Muscle layer of duodenum (tissue), 2 donors: ENCODE data around the gene RIOK1.

Source experiments
- H3K27ac ChIP-seq: one replicate; pipeline ENCODE4 v1.7.0; 2013; ENCODE audit warnings: mild to moderate bottlenecking, low read length
- H3K27me3 ChIP-seq: one replicate; pipeline ENCODE4 v1.7.0; 2013; ENCODE audit warnings: low read depth, mild to moderate bottlenecking, control low read depth, low read length
- H3K36me3 ChIP-seq, 2 donors: one replicate each; pipeline ENCODE4 v1.7.0; 2013; ENCODE audit warnings: low read length in 2 of 2, control low read depth in 1 of 2, mild to moderate bottlenecking in 1 of 2; ENCODE audit not compliant: insufficient read depth in 2 of 2, control insufficient read depth in 1 of 2
- H3K4me1 ChIP-seq, 2 donors: one replicate each; pipeline ENCODE4 v1.7.0; 2013; ENCODE audit warnings: low read length in 2 of 2, mild to moderate bottlenecking in 2 of 2, control low read depth in 1 of 2, moderate library complexity in 1 of 2; ENCODE audit not compliant: insufficient read depth in 2 of 2, control insufficient read depth in 1 of 2
- H3K4me3 ChIP-seq, 2 donors: one replicate each; pipeline ENCODE4 v1.7.0; 2013; ENCODE audit warnings: low read length in 2 of 2, low read depth in 1 of 2, mild to moderate bottlenecking in 1 of 2
- H3K9me3 ChIP-seq, 2 donors: one replicate each; pipeline ENCODE4 v1.7.0; 2013; ENCODE audit warnings: low read length in 2 of 2, control low read depth in 1 of 2, mild to moderate bottlenecking in 1 of 2; ENCODE audit not compliant: control insufficient read depth in 1 of 2
- donor health status: healthy.

RIOK1 gene

DNA sequence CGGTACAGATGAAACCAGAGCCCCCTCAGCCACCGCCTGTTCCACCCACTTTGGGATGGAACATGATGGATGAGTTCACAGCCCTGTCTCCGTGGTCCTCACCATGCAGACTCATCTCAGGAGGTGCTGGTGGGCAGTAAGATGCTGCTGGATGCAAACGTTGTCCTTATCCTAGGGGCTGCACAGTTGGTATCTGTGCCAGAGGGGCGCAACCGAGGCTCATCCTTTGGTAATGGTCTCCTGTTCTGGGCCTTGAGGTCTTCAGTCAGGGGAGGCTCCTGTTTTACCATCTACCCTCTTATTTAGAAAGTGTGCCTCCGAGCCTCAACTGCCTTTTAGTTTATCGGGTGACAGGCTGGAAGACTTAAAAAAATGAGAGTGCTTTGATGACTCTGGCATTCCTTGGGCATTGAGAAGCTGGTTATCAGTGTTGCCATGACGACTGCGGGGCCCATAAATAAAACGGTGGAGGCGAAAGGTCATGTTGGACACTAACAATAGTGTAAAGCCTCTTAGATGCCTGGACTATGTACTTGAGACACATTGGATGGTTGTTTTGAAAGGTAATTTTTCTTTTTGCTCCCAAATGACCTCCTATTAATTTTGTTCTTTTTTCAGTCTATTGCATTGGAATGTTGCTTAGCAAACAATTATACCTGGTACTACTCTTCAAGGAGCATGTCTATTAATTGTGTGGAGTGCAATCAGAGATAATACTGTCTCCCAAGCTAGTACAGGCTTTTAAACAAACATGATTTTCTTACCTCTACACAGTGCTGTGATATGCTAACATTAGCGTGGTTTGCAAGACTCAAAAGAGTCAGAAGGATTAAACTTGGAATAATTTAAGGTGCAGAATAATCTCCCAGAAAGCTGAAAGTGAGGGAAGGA, 77.6 kb downstream of the RIOK1 start:
- no peaks in the 10 kb centered on the region for H3K27me3 ChIP-seq
- no peak overlapping the region for H3K27ac ChIP-seq
- H3K9me3 ChIP-seq, result no peaks in the 10 kb centered on the region
- H3K36me3 ChIP-seq, result no peaks in the 10 kb centered on the region
- H3K4me3 ChIP-seq, result no peak overlapping the region
- H3K4me1 ChIP-seq, result peaks cover 0 to 5% of the 10 kb centered on the region in 2 donors
